ENCODE data around the gene MROH8.

DNA sequence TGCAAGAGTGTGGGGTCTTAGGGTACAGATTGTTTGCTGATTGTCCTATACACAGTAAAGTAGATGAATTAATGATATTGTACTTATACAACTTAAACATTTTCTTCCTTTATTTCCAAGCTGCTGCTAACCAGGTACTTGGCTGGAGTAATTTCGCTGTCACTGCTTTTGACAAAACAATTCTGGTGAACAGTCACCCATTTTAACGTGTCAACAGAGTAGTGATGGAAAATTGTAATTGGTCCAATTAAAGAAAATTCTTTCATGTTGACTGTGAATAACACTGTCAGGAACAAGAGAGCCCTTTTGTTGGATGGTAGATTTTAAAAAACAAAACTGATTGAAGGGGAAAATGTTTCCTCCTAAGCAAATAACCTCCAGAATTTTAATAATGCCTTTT lies 26.4 kb upstream of the MROH8 start:
- TF ChIP-seq, protein P1, sequence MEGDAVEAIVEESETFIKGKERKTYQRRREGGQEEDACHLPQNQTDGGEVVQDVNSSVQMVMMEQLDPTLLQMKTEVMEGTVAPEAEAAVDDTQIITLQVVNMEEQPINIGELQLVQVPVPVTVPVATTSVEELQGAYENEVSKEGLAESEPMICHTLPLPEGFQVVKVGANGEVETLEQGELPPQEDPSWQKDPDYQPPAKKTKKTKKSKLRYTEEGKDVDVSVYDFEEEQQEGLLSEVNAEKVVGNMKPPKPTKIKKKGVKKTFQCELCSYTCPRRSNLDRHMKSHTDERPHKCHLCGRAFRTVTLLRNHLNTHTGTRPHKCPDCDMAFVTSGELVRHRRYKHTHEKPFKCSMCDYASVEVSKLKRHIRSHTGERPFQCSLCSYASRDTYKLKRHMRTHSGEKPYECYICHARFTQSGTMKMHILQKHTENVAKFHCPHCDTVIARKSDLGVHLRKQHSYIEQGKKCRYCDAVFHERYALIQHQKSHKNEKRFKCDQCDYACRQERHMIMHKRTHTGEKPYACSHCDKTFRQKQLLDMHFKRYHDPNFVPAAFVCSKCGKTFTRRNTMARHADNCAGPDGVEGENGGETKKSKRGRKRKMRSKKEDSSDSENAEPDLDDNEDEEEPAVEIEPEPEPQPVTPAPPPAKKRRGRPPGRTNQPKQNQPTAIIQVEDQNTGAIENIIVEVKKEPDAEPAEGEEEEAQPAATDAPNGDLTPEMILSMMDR (IDR thresholded peaks at IDR 0.05), result no peak
- TF ChIP-seq POLR2AphosphoS5 (IDR thresholded peaks at IDR 0.05) (no peak), POLR2A (IDR thresholded peaks at IDR 0.05) (no peak)

Measured in gastroesophageal sphincter (tissue), 3 donors.